Left ventricle myocardium inferior (tissue), 1 donor: ENCODE data around the gene DCTD. TPM values are rescaled to one million over a fixed set of nuclear protein-coding genes. Genes with fewer than 3 reads are reported as not detected.

Source experiments
- DNase-seq: peaks from one replicate; pipeline ENCODE4 v3.0.0-alpha.2; 2020
- H3K27ac ChIP-seq: fragments of 200-600 bp; replicated peaks from 2 replicates; pipeline ENCODE4 v1.8.0; 2021
- H3K27me3 ChIP-seq: fragments of 200-600 bp; 2 replicates; pipeline ENCODE4 v1.8.0; 2021; ENCODE audit warnings: low read depth
- H3K36me3 ChIP-seq: fragments of 200-600 bp; 2 replicates; pipeline ENCODE4 v1.8.0; 2021
- H3K4me1 ChIP-seq: fragments of 200-600 bp; 2 replicates; pipeline ENCODE4 v1.8.0; 2021
- H3K4me3 ChIP-seq: fragments of 200-600 bp; 2 replicates; pipeline ENCODE4 v1.8.0; 2021; ENCODE audit warnings: mild to moderate bottlenecking, moderate library complexity
- H3K9me3 ChIP-seq: fragments of 200-600 bp; replicated peaks from 2 replicates; pipeline ENCODE4 v1.8.0; 2021
- intact Hi-C: fragments of 100-400 bp; cut with micrococcal nuclease; formaldehyde crosslinking; loops from one replicate; pipeline ENCODE4 v1.11.0; 2022
- total RNA-seq: library from RNA; stranded (reverse); fragmentation: NEBNext Ultra II Directional; extraction: Animal tissue kit (Norgen Biotek cat#: 25700); gene quantifications from one replicate; pipeline ENCODE4 v1.2.1, GENCODE V29; 2021
- TF ChIP-seq, protein P1 (sequence below): fragments of 200-600 bp; IDR thresholded peaks from 2 replicates; pipeline ENCODE4 v1.8.0; 2021; ENCODE audit warnings: antibody characterized with exemption, mild to moderate bottlenecking, borderline replicate concordance
- donor health status: DM: no; HTN: yes; CAD: no; lungs with severe emphysema.

The DCTD gene
- total RNA-seq, 1 donor from 2014 or later, result 44.2 TPM

DNA sequence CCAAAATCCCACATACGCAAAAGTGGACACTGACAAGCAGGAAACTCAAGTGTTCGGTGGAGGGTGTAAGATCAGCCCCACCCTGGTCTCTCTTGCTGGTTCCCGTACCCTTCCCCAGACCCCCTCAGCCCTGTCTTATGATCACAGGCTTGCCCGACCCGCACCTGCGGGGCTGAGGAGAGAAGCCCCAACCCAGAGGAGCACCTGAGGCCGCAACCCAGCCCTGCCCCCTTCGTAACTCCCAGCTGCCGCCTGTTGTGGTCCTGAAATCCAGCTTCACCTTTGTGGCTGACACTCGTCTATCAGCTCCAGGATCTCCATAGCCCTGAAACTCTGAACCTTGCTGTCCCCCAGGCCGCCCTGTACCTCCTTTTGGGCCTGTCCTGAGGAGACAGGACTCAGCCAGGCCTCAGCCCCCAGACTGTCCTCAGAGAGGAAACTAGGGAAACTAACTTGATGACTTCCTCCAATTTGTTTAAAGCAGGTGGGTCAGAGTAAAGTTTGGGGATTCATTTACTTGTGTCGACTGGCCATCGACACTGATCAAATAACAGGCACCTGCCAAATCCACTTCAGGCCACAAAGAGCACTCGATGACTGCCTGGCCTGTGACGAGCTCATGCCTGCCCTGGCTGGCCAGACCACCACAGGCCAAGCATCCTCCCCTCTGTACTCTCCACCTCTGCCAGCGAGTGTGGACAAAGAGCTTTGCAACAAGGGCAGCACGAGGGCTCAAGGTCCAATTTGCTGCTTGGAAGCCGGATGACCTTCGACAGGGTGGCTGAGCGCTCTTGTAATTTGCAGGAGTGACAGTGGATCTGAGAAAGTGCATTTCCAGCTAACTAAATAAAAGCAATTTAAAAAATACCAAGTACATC lies 19.3 kb downstream of the DCTD start:
- intact Hi-C loops, result no loop called here
- Histone ChIP-seq H3K9me3 (no peaks in the 10 kb centered on the region), H3K27me3 (no peaks in the 10 kb centered on the region), H3K4me3 (no peak overlapping the region), H3K4me1 (no peaks in the 10 kb centered on the region), H3K27ac (no peak overlapping the region), H3K36me3 (peaks cover 75% of the 10 kb centered on the region)
- no peak for DNase-seq
- TF ChIP-seq, protein P1, sequence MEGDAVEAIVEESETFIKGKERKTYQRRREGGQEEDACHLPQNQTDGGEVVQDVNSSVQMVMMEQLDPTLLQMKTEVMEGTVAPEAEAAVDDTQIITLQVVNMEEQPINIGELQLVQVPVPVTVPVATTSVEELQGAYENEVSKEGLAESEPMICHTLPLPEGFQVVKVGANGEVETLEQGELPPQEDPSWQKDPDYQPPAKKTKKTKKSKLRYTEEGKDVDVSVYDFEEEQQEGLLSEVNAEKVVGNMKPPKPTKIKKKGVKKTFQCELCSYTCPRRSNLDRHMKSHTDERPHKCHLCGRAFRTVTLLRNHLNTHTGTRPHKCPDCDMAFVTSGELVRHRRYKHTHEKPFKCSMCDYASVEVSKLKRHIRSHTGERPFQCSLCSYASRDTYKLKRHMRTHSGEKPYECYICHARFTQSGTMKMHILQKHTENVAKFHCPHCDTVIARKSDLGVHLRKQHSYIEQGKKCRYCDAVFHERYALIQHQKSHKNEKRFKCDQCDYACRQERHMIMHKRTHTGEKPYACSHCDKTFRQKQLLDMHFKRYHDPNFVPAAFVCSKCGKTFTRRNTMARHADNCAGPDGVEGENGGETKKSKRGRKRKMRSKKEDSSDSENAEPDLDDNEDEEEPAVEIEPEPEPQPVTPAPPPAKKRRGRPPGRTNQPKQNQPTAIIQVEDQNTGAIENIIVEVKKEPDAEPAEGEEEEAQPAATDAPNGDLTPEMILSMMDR, result no peak

DNA sequence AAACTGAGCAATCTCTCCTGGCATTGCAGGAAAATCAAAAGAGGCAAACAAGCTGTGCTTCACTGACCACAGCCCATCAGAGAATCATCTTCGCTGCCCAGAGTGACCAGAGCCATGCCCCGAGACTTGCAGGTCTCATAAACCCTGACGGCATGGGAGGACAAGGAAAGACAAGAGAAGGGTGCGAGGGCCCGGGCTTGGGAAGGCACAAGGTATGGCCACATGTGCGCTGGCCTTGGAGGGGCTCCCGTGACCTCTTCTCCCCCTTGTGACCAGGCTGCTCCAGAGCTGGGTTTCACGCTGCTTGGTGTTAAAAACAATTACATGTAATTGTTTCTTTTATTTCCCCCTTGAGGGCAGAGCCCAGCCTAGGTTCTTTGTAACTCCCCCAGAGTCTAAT lies 20.8 kb downstream of the DCTD start:
- intact Hi-C loops, result no loop called here
- no peaks in the 10 kb centered on the region for H3K9me3 ChIP-seq
- no peaks in the 10 kb centered on the region for H3K27me3 ChIP-seq
- TF ChIP-seq, protein P1, result no peak
- H3K36me3 ChIP-seq, result peaks cover 77% of the 10 kb centered on the region
- H3K4me1 ChIP-seq, result no peaks in the 10 kb centered on the region
- H3K4me3 ChIP-seq, result no peak overlapping the region
- DNase-seq, result no peak
- no peak overlapping the region for H3K27ac ChIP-seq

DNA sequence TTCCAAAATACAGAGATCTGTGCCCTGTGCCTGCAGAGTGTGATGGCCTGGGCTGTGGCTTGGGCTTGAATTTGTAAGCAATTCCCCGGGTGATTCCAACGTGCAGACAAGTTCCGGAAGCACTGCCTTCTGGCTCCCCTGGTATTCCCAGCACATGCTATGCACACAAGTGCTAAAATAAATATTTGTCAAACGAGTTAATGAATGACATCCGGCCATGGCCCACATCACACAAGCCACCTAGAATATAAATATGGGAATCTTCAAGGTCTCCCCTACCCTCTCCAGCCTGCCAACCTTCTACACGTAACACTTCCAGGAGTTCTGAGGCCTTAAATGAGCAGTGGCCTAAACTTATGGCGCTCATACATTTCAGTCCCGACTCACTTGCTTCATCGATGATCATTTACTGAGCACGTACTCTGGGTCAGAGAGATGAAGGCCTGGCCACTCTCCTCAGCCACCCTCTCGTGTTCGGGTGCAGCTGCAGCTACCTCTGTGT lies 21.3 kb downstream of the DCTD start:
- H3K27me3 ChIP-seq, result no peaks in the 10 kb centered on the region
- no peak overlapping the region for H3K27ac ChIP-seq
- no peak overlapping the region for H3K4me3 ChIP-seq
- peaks cover 77% of the 10 kb centered on the region for H3K36me3 ChIP-seq
- TF ChIP-seq, protein P1, result no peak
- no peaks in the 10 kb centered on the region for H3K4me1 ChIP-seq
- no peaks in the 10 kb centered on the region for H3K9me3 ChIP-seq
- intact Hi-C loops, result no loop called here
- no peak for DNase-seq

DNA sequence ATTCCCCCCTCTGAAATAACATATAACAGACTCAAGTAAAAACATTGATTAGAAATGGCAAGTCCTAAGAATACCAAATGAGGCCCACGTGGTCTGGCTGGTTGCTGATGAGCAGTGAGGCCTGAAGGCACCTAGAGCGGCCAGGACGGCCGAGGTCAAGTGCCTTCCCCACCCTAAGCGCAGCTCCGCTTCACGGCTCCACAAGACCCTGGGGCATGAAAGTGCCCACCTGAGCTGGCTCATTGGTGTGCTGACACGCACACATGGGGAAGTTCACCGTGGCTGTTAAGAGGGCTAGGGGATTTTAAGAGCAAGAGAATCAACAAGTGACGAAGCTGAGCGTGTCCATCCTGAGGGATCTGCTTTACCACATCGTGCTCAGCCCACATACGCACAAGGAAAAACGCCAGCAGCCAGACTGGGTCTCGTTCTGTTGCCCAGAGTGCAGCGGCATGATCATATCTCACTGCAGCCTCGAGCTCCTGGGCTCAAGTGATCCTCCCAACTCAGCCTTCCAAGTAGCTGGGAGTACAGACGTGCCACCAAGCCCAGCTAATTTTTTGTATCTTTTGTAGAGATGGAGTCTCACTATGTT lies 22.4 kb downstream of the DCTD start:
- DNase-seq, result no peak
- no peaks in the 10 kb centered on the region for H3K4me1 ChIP-seq
- TF ChIP-seq, protein P1, result no peak
- no peak overlapping the region for H3K27ac ChIP-seq
- no peaks in the 10 kb centered on the region for H3K27me3 ChIP-seq
- intact Hi-C loops, result no loop called here
- H3K9me3 ChIP-seq, result no peaks in the 10 kb centered on the region
- H3K36me3 ChIP-seq, result peaks cover 87% of the 10 kb centered on the region
- no peak overlapping the region for H3K4me3 ChIP-seq

DNA sequence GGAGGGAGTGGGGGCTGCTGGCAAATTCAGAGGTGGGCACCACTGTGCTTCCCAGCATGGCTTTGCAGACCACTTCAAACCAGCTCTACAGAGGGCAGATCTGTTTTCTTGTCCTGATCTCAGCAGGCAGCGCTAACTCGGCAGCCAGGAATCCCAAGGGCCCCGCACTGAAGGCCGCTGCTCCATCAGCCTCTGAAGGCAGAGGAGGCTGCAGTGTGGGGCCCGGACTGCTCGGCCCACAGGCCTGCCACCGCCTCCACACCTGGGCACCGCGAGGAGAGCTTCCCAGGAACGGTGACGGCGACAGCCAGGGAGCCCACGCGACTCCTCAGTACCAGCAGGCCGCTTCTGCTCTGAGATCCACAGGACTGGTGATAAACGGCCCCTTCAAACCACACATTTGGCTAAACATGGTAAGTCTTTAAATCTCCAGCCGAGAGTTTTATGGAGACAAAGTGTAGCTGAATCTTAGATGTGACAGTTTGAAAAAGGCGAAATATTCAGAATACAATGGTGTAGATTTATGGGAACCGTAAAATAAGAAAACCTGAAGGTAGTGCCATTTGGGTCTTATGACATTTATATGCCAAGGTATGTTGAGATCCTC lies 23.6 kb downstream of the DCTD start:
- intact Hi-C loops, result no loop called here
- TF ChIP-seq, protein P1, result no peak
- H3K36me3 ChIP-seq, result peaks cover 86% of the 10 kb centered on the region

More for the DNA sequence above, 23.6 kb downstream of the DCTD start:
- no peak for DNase-seq
- H3K4me1 ChIP-seq, result no peaks in the 10 kb centered on the region
- no peaks in the 10 kb centered on the region for H3K27me3 ChIP-seq
- H3K4me3 ChIP-seq, result no peak overlapping the region
- no peaks in the 10 kb centered on the region for H3K9me3 ChIP-seq
- no peak overlapping the region for H3K27ac ChIP-seq
